ENCODE data around the gene PIK3C2G. TPM values are rescaled to one million over a fixed set of nuclear protein-coding genes. Genes with fewer than 3 reads are reported as not detected.

The PIK3C2G gene
- total RNA-seq, 1 experiment from 2014 or later = not detected

DNA sequence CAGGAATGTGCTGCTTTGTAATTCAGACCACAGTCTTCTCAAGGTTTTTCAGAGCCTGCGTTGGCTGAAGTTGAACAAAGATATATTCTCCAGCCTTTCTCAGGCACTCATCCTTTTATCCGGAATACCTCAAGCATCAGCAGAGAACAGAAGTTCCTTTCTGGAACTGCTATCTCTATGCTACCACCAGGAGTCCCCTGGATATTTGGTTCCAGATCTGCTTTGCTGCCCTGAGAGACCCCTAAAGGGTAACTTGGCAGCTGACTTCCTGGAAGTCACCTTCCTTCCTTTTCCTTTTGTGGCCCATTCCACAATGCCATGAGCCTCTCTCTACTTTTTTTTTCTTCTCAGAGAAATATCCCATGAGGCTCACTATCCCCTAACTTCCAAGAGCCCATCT is 288.3 kb downstream of the PIK3C2G start:
- no peaks in the 10 kb centered on the region for H3K9me3 ChIP-seq (ENCODE audit: low read depth, low read length, poor library complexity, severe bottlenecking)
- TF ChIP-seq, protein P1, sequence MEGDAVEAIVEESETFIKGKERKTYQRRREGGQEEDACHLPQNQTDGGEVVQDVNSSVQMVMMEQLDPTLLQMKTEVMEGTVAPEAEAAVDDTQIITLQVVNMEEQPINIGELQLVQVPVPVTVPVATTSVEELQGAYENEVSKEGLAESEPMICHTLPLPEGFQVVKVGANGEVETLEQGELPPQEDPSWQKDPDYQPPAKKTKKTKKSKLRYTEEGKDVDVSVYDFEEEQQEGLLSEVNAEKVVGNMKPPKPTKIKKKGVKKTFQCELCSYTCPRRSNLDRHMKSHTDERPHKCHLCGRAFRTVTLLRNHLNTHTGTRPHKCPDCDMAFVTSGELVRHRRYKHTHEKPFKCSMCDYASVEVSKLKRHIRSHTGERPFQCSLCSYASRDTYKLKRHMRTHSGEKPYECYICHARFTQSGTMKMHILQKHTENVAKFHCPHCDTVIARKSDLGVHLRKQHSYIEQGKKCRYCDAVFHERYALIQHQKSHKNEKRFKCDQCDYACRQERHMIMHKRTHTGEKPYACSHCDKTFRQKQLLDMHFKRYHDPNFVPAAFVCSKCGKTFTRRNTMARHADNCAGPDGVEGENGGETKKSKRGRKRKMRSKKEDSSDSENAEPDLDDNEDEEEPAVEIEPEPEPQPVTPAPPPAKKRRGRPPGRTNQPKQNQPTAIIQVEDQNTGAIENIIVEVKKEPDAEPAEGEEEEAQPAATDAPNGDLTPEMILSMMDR (conservative IDR thresholded peaks at IDR 0.05; ENCODE audit: low read depth, low read length) = no peak
- no peak for TF ChIP-seq EZH2 (IDR thresholded peaks at IDR 0.05; ENCODE audit: borderline replicate concordance, low read depth, low read length, poor library complexity, severe bottlenecking)
- DNase-seq (ENCODE audit: low spot score) = no peak
- no peaks in the 10 kb centered on the region for H3K27me3 ChIP-seq (replicated peaks; ENCODE audit: insufficient read depth, low read depth, low read length, poor library complexity)
- CTCF ChIA-PET = no interaction called here
- no peaks in the 10 kb centered on the region for H3K4me1 ChIP-seq (ENCODE audit: insufficient read depth, low read length, poor library complexity, severe bottlenecking)
- H3K36me3 ChIP-seq (ENCODE audit: insufficient read depth, low read length, poor library complexity, severe bottlenecking) = no peaks in the 10 kb centered on the region
- POLR2A ChIA-PET (ENCODE audit: low non-redundant PET) = no interaction called here
- intact Hi-C loops (cut with micrococcal nuclease; ENCODE audit: unreplicated experiment) = no loop called here
- H3K27ac ChIP-seq (ENCODE audit: low read depth, low read length, poor library complexity, severe bottlenecking) = no peak overlapping the region
- BruUV-seq (replicated peaks) = no TSS peak
- H3K4me3 ChIP-seq (ENCODE audit: low read depth, low read length, poor library complexity, severe bottlenecking) = no peak overlapping the region

DNA sequence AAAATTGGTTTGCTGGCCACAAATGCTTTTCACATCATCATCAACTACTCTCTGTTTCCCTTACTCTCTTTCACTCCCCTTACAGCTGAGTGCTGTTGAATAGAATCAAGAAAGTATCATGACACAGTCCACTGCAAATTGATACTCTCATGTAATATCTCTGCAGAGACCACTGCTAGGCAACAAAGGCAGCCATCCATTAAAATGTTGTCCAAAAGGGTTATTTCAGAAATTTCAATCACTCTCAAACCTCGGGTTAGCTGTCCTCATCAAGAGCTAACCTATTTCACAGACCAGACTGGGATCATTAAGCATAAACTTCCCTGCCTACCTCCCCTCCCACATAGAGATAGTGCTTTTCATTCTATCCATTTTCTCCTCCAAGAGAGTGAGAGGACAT is 289.8 kb downstream of the PIK3C2G start:
- ChIA-PET CTCF (no interaction called here), POLR2A (ENCODE audit: low non-redundant PET) (no interaction called here)
- Histone ChIP-seq H3K27me3 (replicated peaks; ENCODE audit: insufficient read depth, low read depth, low read length, poor library complexity) (no peaks in the 10 kb centered on the region), H3K36me3 (ENCODE audit: insufficient read depth, low read length, poor library complexity, severe bottlenecking) (no peaks in the 10 kb centered on the region), H3K4me1 (ENCODE audit: insufficient read depth, low read length, poor library complexity, severe bottlenecking) (no peaks in the 10 kb centered on the region), H3K4me3 (ENCODE audit: low read depth, low read length, poor library complexity, severe bottlenecking) (no peak overlapping the region), H3K9me3 (ENCODE audit: low read depth, low read length, poor library complexity, severe bottlenecking) (no peaks in the 10 kb centered on the region), H3K27ac (ENCODE audit: low read depth, low read length, poor library complexity, severe bottlenecking) (no peak overlapping the region)
- BruUV-seq (replicated peaks) = no TSS peak
- DNase-seq (ENCODE audit: low spot score) = no peak
- TF ChIP-seq EZH2 (IDR thresholded peaks at IDR 0.05; ENCODE audit: borderline replicate concordance, low read depth, low read length, poor library complexity, severe bottlenecking) = no peak
- TF ChIP-seq, protein P1 (conservative IDR thresholded peaks at IDR 0.05; ENCODE audit: low read depth, low read length) = no peak
- intact Hi-C loops (cut with micrococcal nuclease; ENCODE audit: unreplicated experiment) = no loop called here

DNA sequence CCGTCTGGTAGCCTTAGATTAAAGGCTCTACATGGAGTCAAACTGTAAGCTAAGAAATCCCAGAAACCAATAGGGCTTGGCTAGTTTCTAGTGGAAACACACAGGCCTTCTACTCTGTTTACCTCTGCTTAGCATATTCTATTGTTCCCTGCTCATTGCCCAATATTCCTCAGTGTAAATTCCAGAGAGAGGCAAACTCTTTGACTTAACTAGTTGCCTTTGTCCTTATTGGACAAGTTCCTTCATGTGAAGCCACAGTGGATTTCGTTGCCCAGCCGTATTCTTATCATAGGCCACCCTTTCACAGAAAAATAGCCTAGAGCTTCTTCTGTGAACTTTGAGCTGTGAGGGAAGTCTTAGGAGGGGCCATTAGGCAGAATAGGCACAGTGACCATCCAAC is 290.4 kb downstream of the PIK3C2G start:
- Histone ChIP-seq H3K36me3 (ENCODE audit: insufficient read depth, low read length, poor library complexity, severe bottlenecking) (no peaks in the 10 kb centered on the region), H3K4me3 (ENCODE audit: low read depth, low read length, poor library complexity, severe bottlenecking) (no peak overlapping the region), H3K4me1 (ENCODE audit: insufficient read depth, low read length, poor library complexity, severe bottlenecking) (no peaks in the 10 kb centered on the region), H3K9me3 (ENCODE audit: low read depth, low read length, poor library complexity, severe bottlenecking) (no peaks in the 10 kb centered on the region), H3K27ac (ENCODE audit: low read depth, low read length, poor library complexity, severe bottlenecking) (no peak overlapping the region), H3K27me3 (replicated peaks; ENCODE audit: insufficient read depth, low read depth, low read length, poor library complexity) (no peaks in the 10 kb centered on the region)
- TF ChIP-seq, protein P1 (conservative IDR thresholded peaks at IDR 0.05; ENCODE audit: low read depth, low read length) = no peak
- no peak for TF ChIP-seq EZH2 (IDR thresholded peaks at IDR 0.05; ENCODE audit: borderline replicate concordance, low read depth, low read length, poor library complexity, severe bottlenecking)
- CTCF ChIA-PET = no interaction called here
- POLR2A ChIA-PET (ENCODE audit: low non-redundant PET) = no interaction called here
- intact Hi-C loops (cut with micrococcal nuclease; ENCODE audit: unreplicated experiment) = no loop called here
- BruUV-seq (replicated peaks) = no TSS peak
- no peak for DNase-seq (ENCODE audit: low spot score)

Measured in A673 (cell line).